ENCODE measurements around the gene RAD50.

- no peak for TF ChIP-seq EZH2phosphoT487 (IDR thresholded peaks at IDR 0.05; ENCODE audit: borderline replicate concordance, low read depth)
- TF ChIP-seq CTCF (IDR thresholded peaks at IDR 0.05) = no peak
- TF ChIP-seq ZBTB33 (IDR thresholded peaks at IDR 0.05; ENCODE audit: borderline replicate concordance, low read depth) = no peak
- TF ChIP-seq NRF1 (IDR thresholded peaks at IDR 0.05; ENCODE audit: low read depth, low read length) = no peak
Observed at GRCh38 chr5:132639706-132640130, 82.9 kb downstream of the RAD50 start.
